IMR-90 (cell line): ENCODE measurements around the gene AKAP6.

ENCODE experiments used
- CEBPB ChIP-seq: IDR thresholded peaks from 2 replicates; pipeline ENCODE4 v1.6.1; 2012; ENCODE audit warnings: low read depth, low read length, improper control_type of control experiment
- CTCF ChIP-seq: conservative IDR thresholded peaks from 2 replicates; pipeline ENCODE4 v1.5.1; 2012; ENCODE audit warnings: mild to moderate bottlenecking, low read depth, low read length, improper control_type of control experiment
- MAFK ChIP-seq: IDR thresholded peaks from 2 replicates; pipeline ENCODE4 v1.6.1; 2012; ENCODE audit warnings: low read depth, low read length, improper control_type of control experiment
- MXI1 ChIP-seq: IDR thresholded peaks from 2 replicates; pipeline ENCODE4 v1.6.1; 2012; ENCODE audit warnings: low read depth, mild to moderate bottlenecking, low read length, moderate library complexity, borderline replicate concordance
- POLR2A ChIP-seq: IDR thresholded peaks from 2 replicates; pipeline ENCODE4 v1.6.1; 2012; ENCODE audit warnings: mild to moderate bottlenecking, low read depth, low read length
- RFX5 ChIP-seq: IDR thresholded peaks from 2 replicates; pipeline ENCODE4 v1.8.0; 2012; ENCODE audit warnings: low read depth, mild to moderate bottlenecking, low read length, moderate library complexity
- TF ChIP-seq, protein P1 (sequence below): fragments of 150-350 bp; IDR thresholded peaks from 2 replicates; pipeline ENCODE4 v1.6.1; 2016; ENCODE audit warnings: low read depth, mild to moderate bottlenecking, low read length, moderate library complexity, borderline replicate concordance

DNA sequence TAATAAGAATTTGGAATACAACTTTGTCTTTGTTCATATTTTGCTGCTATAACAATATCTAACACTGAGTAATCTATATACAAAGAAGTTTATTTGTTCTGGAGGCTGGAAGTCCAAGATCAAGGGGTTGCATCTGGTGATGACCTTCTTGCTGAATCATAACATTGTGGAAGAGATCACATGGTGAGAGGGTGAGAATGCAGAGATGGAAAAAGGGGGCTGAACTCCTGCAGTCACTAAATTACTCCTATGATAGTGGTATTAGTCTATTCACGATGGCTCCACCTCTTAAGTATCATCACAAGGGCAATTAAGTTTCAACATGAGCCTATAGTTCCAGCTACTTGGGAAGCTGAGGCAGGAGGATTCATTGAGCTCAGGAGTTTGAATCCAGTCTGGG is 4.5 kb upstream of the AKAP6 start:
- no peak for TF ChIP-seq POLR2A
- TF ChIP-seq CEBPB: no peak
- no peak for TF ChIP-seq CTCF
- no peak for TF ChIP-seq MAFK
- TF ChIP-seq, protein P1, sequence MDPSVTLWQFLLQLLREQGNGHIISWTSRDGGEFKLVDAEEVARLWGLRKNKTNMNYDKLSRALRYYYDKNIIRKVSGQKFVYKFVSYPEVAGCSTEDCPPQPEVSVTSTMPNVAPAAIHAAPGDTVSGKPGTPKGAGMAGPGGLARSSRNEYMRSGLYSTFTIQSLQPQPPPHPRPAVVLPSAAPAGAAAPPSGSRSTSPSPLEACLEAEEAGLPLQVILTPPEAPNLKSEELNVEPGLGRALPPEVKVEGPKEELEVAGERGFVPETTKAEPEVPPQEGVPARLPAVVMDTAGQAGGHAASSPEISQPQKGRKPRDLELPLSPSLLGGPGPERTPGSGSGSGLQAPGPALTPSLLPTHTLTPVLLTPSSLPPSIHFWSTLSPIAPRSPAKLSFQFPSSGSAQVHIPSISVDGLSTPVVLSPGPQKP: no peak
- TF ChIP-seq RFX5: no peak
- no peak for TF ChIP-seq MXI1
